Lung (tissue), 12 donors: Measurements from ENCODE around the gene MYH13. TPM values are rescaled to one million over a fixed set of nuclear protein-coding genes. Genes with fewer than 3 reads are reported as not detected.

ENCODE experiments used
- ATAC-seq: fragments of 200-7000 bp; cut with Tn5 transposase; one replicate; pipeline ENCODE4 v1.9.1; 2020; ENCODE audit warnings: moderate number of reproducible peaks; ENCODE audit not compliant: insufficient read depth, low FRiP score
- DNase-seq, 3 donors: peaks; one replicate each; pipeline ENCODE4 v3.0.0-alpha.2; 2013 to 2017
- H3K27ac ChIP-seq, 2 donors: one replicate each; pipeline ENCODE4 v1.5.1; 2013; ENCODE audit warnings: mild to moderate bottlenecking in 2 of 2, moderate library complexity in 2 of 2, control low read depth in 1 of 2, inconsistent platforms in 1 of 2, low read depth in 1 of 2, low read length in 1 of 2
- H3K27me3 ChIP-seq, 3 donors: one replicate each; pipeline ENCODE4 v1.5.1; 2013; ENCODE audit warnings: low read length in 2 of 3; ENCODE audit not compliant: control insufficient read depth in 3 of 3, insufficient read depth in 3 of 3
- H3K36me3 ChIP-seq, 4 donors: one replicate each; pipeline ENCODE4 v1.5.1; 2013; ENCODE audit warnings: low read length in 4 of 4, mild to moderate bottlenecking in 1 of 4, moderate library complexity in 1 of 4; ENCODE audit not compliant: control insufficient read depth in 4 of 4, insufficient read depth in 4 of 4
- H3K4me1 ChIP-seq, 5 donors: one replicate each; pipeline ENCODE4 v1.5.1; 2013; ENCODE audit warnings: low read length in 5 of 5, mild to moderate bottlenecking in 2 of 5, moderate library complexity in 1 of 5; ENCODE audit not compliant: control insufficient read depth in 5 of 5, insufficient read depth in 5 of 5
- H3K4me3 ChIP-seq: one replicate; pipeline ENCODE4 v1.5.1; 2013; ENCODE audit warnings: mild to moderate bottlenecking, control low read depth, moderate library complexity
- H3K9ac ChIP-seq, 2 donors: one replicate each; pipeline ENCODE4 v1.5.1; 2013; ENCODE audit warnings: low read length in 2 of 2, control low read depth in 1 of 2; ENCODE audit not compliant: insufficient read depth in 1 of 2
- H3K9me3 ChIP-seq, 4 donors: one replicate each; pipeline ENCODE4 v1.5.1; 2013; ENCODE audit warnings: low read length in 3 of 4, mild to moderate bottlenecking in 1 of 4, moderate library complexity in 1 of 4; ENCODE audit not compliant: control insufficient read depth in 4 of 4, insufficient read depth in 3 of 4
- WGBS, 2 donors: extraction: QIAGEN DNeasy Blood & Tissue Kit; methylation state at CpG; one replicate each; pipeline ENCODE4 v1.1.7; 2013; 5-methylcytosine and 5-hydroxymethylcytosine counted together
- polyA plus RNA-seq, 2 donors: library from polyadenylated mRNA; stranded (reverse); fragments of 200-250 nt; gene quantifications; one replicate each; pipeline ENCODE4 v1.2.1, GENCODE V29; 2013
- total RNA-seq, 2 donors: library from RNA; depleted of rRNA in 1 of 2; stranded (reverse); fragments of >200 nt in 1 of 2; gene quantifications; one replicate each; pipeline ENCODE4 v1.2.1, GENCODE V29; 2014 to 2021
- TF ChIP-seq, protein P1 (sequence below): IDR thresholded peaks from 2 replicates; pipeline ENCODE4 v1.5.1; 2012; ENCODE audit warnings: mild to moderate bottlenecking; ENCODE audit errors: control extremely low read depth, extremely low read depth
- donor health status: control.
- donor health status: control.
- donor health status: Bipolar disorder and iron deficiency.
- donor health status: healthy.
- donor health status: DM: yes; HTN: yes; CAD: no.

The MYH13 gene
- total and polyA plus RNA-seq, 4 donors = 0.02 TPM; not detected in 3

- H3K4me1 ChIP-seq = no peaks in the 10 kb centered on the region
- DNase-seq (no peak), ATAC-seq (no peak)
- H3K4me3 ChIP-seq = no peak overlapping the region
- H3K9me3 ChIP-seq = no peaks in the 10 kb centered on the region
- H3K27ac ChIP-seq = no peak overlapping the region
- no peaks in the 10 kb centered on the region for H3K36me3 ChIP-seq
- H3K27me3 ChIP-seq = no peaks in the 10 kb centered on the region
- no peak overlapping the region for H3K9ac ChIP-seq
- WGBS, 2 donors = 80 to 86% methylated on average over 15 of the region's 15 CpGs
- TF ChIP-seq, protein P1, sequence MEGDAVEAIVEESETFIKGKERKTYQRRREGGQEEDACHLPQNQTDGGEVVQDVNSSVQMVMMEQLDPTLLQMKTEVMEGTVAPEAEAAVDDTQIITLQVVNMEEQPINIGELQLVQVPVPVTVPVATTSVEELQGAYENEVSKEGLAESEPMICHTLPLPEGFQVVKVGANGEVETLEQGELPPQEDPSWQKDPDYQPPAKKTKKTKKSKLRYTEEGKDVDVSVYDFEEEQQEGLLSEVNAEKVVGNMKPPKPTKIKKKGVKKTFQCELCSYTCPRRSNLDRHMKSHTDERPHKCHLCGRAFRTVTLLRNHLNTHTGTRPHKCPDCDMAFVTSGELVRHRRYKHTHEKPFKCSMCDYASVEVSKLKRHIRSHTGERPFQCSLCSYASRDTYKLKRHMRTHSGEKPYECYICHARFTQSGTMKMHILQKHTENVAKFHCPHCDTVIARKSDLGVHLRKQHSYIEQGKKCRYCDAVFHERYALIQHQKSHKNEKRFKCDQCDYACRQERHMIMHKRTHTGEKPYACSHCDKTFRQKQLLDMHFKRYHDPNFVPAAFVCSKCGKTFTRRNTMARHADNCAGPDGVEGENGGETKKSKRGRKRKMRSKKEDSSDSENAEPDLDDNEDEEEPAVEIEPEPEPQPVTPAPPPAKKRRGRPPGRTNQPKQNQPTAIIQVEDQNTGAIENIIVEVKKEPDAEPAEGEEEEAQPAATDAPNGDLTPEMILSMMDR = no peak
These were observed 43.6 kb downstream of the MYH13 start for GRCh38 chr17:10328971-10329923.

- no peak overlapping the region for H3K4me3 ChIP-seq
- H3K36me3 ChIP-seq = no peaks in the 10 kb centered on the region
- WGBS, 2 donors = 90 to 100% methylated on average over 7 of the region's 7 CpGs
- H3K27ac ChIP-seq = no peak overlapping the region
- DNase-seq (no peak), ATAC-seq (no peak)
- H3K9ac ChIP-seq = no peak overlapping the region
- no peaks in the 10 kb centered on the region for H3K4me1 ChIP-seq
- TF ChIP-seq, protein P1 = no peak
- H3K9me3 ChIP-seq = no peaks in the 10 kb centered on the region
- H3K27me3 ChIP-seq = no peaks in the 10 kb centered on the region
These were observed 44.6 kb downstream of the MYH13 start for GRCh38 chr17:10328206-10328605.

- Histone ChIP-seq H3K4me1 (no peaks in the 10 kb centered on the region), H3K36me3 (no peaks in the 10 kb centered on the region), H3K27me3 (no peaks in the 10 kb centered on the region), H3K4me3 (no peak overlapping the region), H3K27ac (no peak overlapping the region), H3K9ac (no peak overlapping the region), H3K9me3 (no peaks in the 10 kb centered on the region)
- 37 to 38% methylated on average over 10 of the region's 10 CpGs for WGBS, 2 donors
- DNase-seq (peak; percentile 78 to 85 (median 83)), ATAC-seq (peak; percentile 76)
- TF ChIP-seq, protein P1 = peak; percentile 69
These were observed 45.2 kb downstream of the MYH13 start for GRCh38 chr17:10327640-10328039.
